Natural killer cell (primary cell): ENCODE results near the gene TMEM255B. TPM values are rescaled to one million over a fixed set of nuclear protein-coding genes. Genes with fewer than 3 reads are reported as not detected.

Experiments used
- ATAC-seq, 3 donors: fragments of 150-1000 bp in 2 of 3; fragments of 200-7000 bp in 1 of 3; cut with Tn5 transposase; 1 replicate in 1 of 3; 2 replicates in 2 of 3; pipeline ENCODE4 v1.10.0; 2021; ENCODE audit warnings: mild to moderate bottlenecking in 2 of 3, moderate library complexity in 2 of 3
- DNase-seq, 2 donors: peaks; one replicate each; pipeline versions ENCODE4 v3.0.0 to v3.0.0-alpha.2; 2013 to 2021; ENCODE audit warnings: mixed read lengths in 1 of 2
- H3K27ac ChIP-seq: one replicate; pipeline ENCODE4 v1.5.1; 2013; ENCODE audit warnings: mild to moderate bottlenecking, low read length
- H3K27me3 ChIP-seq: one replicate; pipeline ENCODE4 v1.6.1; 2013; ENCODE audit warnings: low read length; ENCODE audit not compliant: control insufficient read depth, insufficient read depth
- H3K36me3 ChIP-seq: one replicate; pipeline ENCODE4 v1.6.1; 2013; ENCODE audit warnings: low read length; ENCODE audit not compliant: control insufficient read depth, insufficient read depth
- H3K4me1 ChIP-seq: one replicate; pipeline ENCODE4 v1.6.1; 2013; ENCODE audit warnings: low read length; ENCODE audit not compliant: control insufficient read depth, insufficient read depth
- H3K4me3 ChIP-seq: one replicate; pipeline ENCODE4 v1.5.1; 2013; ENCODE audit warnings: low read length
- H3K9me3 ChIP-seq: one replicate; pipeline ENCODE4 v1.6.1; 2013; ENCODE audit warnings: low read length; ENCODE audit not compliant: control insufficient read depth, insufficient read depth
- H3K27ac Mint-ChIP-seq, 2 donors: one replicate each; pipeline ENCODE4 v1.8.0; 2022; ENCODE audit warnings: mild to moderate bottlenecking in 2 of 2, mixed read lengths in 2 of 2, moderate library complexity in 1 of 2
- H3K27me3 Mint-ChIP-seq, 2 donors: one replicate each; pipeline ENCODE4 v1.8.0; 2022; ENCODE audit warnings: low read depth in 2 of 2, mixed read lengths in 2 of 2
- H3K36me3 Mint-ChIP-seq: one replicate; pipeline ENCODE4 v1.8.0; 2022; ENCODE audit warnings: mixed read lengths
- H3K4me1 Mint-ChIP-seq, 2 donors: one replicate each; pipeline ENCODE4 v1.8.0; 2022; ENCODE audit warnings: mixed read lengths in 2 of 2
- H3K4me3 Mint-ChIP-seq: one replicate; pipeline ENCODE4 v1.8.0; 2022; ENCODE audit warnings: mild to moderate bottlenecking, moderate library complexity, mixed read lengths
- H3K9me3 Mint-ChIP-seq, 2 donors: one replicate each; pipeline ENCODE4 v1.8.0; 2022; ENCODE audit warnings: mixed read lengths in 2 of 2
- CTCF ChIP-seq: fragments of 200-600 bp; IDR thresholded peaks from one replicate; pipeline ENCODE4 v1.8.0; 2022; ENCODE audit warnings: antibody characterized with exemption
- WGBS: methylation state at CpG from one replicate; pipeline ENCODE4 v1.1.7; 2013; ENCODE audit warnings: missing lambda C conversion rate; ENCODE audit not compliant: insufficient coverage; 5-methylcytosine and 5-hydroxymethylcytosine counted together
- intact Hi-C: fragments of 100-400 bp; cut with micrococcal nuclease; formaldehyde crosslinking; loops from one replicate; pipeline ENCODE4 v1.14.2; 2022
- total RNA-seq, 4 donors: library from RNA; stranded (reverse); fragments of 120-200 nt in 1 of 4; gene quantifications; one replicate each; pipeline versions ENCODE4 v1.2.3 to v1.2.4, GENCODE V29; 2013 to 2022

The TMEM255B gene
- total RNA-seq, 3 donors from 2014 or later (not counting 1 experiment from before 2014, with no cell fraction given), result 0.38 to 3.0 (median 1.0) TPM

- H3K4me1 Mint-ChIP-seq, result peaks cover 12 to 20% of the 10 kb centered on the region in 2 donors
- DNase-seq (no peak), ATAC-seq (no peak)
- Histone ChIP-seq H3K4me1 (peaks cover 20% of the 10 kb centered on the region), H3K27me3 (peaks cover 4% of the 10 kb centered on the region), H3K4me3 (no peak overlapping the region), H3K9me3 (no peaks in the 10 kb centered on the region), H3K27ac (no peak overlapping the region), H3K36me3 (no peaks in the 10 kb centered on the region)
- WGBS, result 95% methylated on average over 26 of the region's 26 CpGs
- intact Hi-C loops, result no loop called here
- no peaks in the 10 kb centered on the region for H3K9me3 Mint-ChIP-seq
- H3K36me3 Mint-ChIP-seq, result no peaks in the 10 kb centered on the region
- no peak for TF ChIP-seq CTCF
- peaks cover 0 to 9% of the 10 kb centered on the region in 2 donors for H3K27me3 Mint-ChIP-seq
- no peak overlapping the region for H3K27ac Mint-ChIP-seq
- H3K4me3 Mint-ChIP-seq, result no peak overlapping the region
These were observed 59.8 kb downstream of the TMEM255B start for GRCh38 chr13:113818700-113819295.

GRCh38 chr13:113819341-113819730 is 60.3 kb downstream of the TMEM255B start:
- no peak for ATAC-seq
- H3K27me3 Mint-ChIP-seq, result peaks cover 0 to 9% of the 10 kb centered on the region in 2 donors
- Histone ChIP-seq H3K27ac (no peak overlapping the region), H3K27me3 (peaks cover 4% of the 10 kb centered on the region), H3K9me3 (no peaks in the 10 kb centered on the region), H3K4me1 (peaks cover 20% of the 10 kb centered on the region), H3K4me3 (no peak overlapping the region), H3K36me3 (no peaks in the 10 kb centered on the region)
- H3K27ac Mint-ChIP-seq, result no peak overlapping the region
- no peaks in the 10 kb centered on the region for H3K36me3 Mint-ChIP-seq
- intact Hi-C loops, result no loop called here
- peaks cover 12 to 20% of the 10 kb centered on the region in 2 donors for H3K4me1 Mint-ChIP-seq
- WGBS, result 96% methylated on average over 13 of the region's 13 CpGs
- H3K4me3 Mint-ChIP-seq, result no peak overlapping the region
- DNase-seq, result no peak
- no peak for TF ChIP-seq CTCF
- no peaks in the 10 kb centered on the region for H3K9me3 Mint-ChIP-seq

- WGBS, result 96% methylated on average over 52 of the region's 52 CpGs
- Histone ChIP-seq H3K36me3 (no peaks in the 10 kb centered on the region), H3K27me3 (peaks cover 4% of the 10 kb centered on the region), H3K4me1 (peaks cover 20% of the 10 kb centered on the region), H3K9me3 (no peaks in the 10 kb centered on the region), H3K4me3 (no peak overlapping the region), H3K27ac (no peak overlapping the region)
- Mint-ChIP-seq H3K4me3 (no peak overlapping the region), H3K4me1 (peaks cover 12 to 20% of the 10 kb centered on the region in 2 donors), H3K27me3 (peaks cover 0 to 8% of the 10 kb centered on the region in 2 donors), H3K9me3 (no peaks in the 10 kb centered on the region), H3K36me3 (no peaks in the 10 kb centered on the region), H3K27ac (no peak overlapping the region)
- DNase-seq, result no peak
- no peak for TF ChIP-seq CTCF
- intact Hi-C loops, result no loop called here
- no peak for ATAC-seq
These were observed 61.0 kb downstream of the TMEM255B start for GRCh38 chr13:113819731-113820715.
